GM12892 (cell line): ENCODE data around the gene MBNL3. TPM values are rescaled to one million over a fixed set of nuclear protein-coding genes. Genes with fewer than 3 reads are reported as not detected.

Source experiments
- DNase-seq: peaks from one replicate; pipeline ENCODE4 v3.0.0; 2011; ENCODE audit not compliant: insufficient read length
- FAIRE-seq: peaks from 2 replicates; lab custom pipeline; 2011; peaks lifted over from hg19 to GRCh38; lab: Jason Lieb, UNC
- POLR2A ChIP-seq: IDR thresholded peaks from 2 replicates; pipeline ENCODE4 v1.6.1; 2011; ENCODE audit warnings: low read depth, low read length, control low read depth
- POLR2AphosphoS5 ChIP-seq: IDR thresholded peaks from 2 replicates; pipeline ENCODE4 v1.6.1; 2011; ENCODE audit warnings: low read depth, low read length, control low read depth
- TAF1 ChIP-seq: IDR thresholded peaks from 2 replicates; pipeline ENCODE4 v1.6.1; 2011; ENCODE audit warnings: low read depth, mild to moderate bottlenecking, control low read depth, low read length, borderline replicate concordance
- polyA plus RNA-seq: library from polyadenylated mRNA; unstranded; fragments of >200 nt; gene quantifications from one replicate; pipeline ENCODE4 v1.2.1, GENCODE V29; 2012; ENCODE audit warnings: missing spikeins, inconsistent platforms; ENCODE audit not compliant: missing spikeins

Gene MBNL3
- polyA plus RNA-seq: 9.0 TPM

DNA sequence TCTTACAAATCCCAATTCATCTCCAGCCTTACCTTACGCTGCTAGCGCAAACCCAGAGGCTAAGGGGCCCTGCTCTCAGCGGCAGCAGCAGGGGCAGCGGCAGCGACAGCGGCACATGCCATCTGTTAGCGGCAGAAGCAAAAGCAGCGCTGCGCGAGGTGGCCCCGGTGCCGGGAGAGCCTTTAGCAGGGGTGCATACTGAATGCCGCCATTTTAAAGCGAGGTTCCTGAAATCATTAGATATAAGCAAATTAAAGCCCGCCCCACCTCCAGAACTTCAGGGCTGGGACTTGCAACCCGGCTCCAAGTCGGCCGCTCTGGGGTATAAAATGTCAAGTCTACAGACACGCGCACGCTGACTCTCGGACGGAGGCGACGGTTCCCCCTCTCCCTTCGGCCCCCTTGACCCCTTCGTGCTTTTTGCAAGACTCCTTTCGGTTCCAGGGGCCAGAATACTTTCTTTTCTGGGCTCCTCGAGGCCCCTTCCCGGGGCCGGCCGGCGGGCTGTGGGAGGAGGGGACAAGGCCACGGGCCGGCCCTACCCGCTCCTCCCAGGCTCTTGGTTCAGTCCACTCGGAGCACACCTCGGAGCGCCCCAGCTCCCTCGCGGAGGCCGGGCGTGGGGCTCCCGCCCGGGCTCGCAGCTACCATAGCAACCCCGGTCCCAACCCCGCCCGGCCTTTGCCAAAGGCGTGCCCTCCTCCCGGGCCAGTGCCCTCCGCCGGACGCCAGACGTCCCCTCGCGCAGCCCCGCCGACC is at the start of gene MBNL3:
Gene MBNL3, minus strand, starts transcription at position 220 of the 759 bp plus-strand sequence. CDS start 49,427 bp downstream, outside the sequence.
- peak; percentile 15 for DNase-seq
- TF ChIP-seq POLR2A (peak; percentile 35; the same call in 1 of the 2 replicates), TAF1 (peak; percentile 44; the same call in 1 of the 2 replicates), POLR2AphosphoS5 (no peak)
- peak; percentile 78 for FAIRE-seq

- TF ChIP-seq POLR2AphosphoS5 (no peak), TAF1 (no peak), POLR2A (no peak)
- FAIRE-seq: no peak
- no peak for DNase-seq
Measured at GRCh38 chrX:132533409-132533808, 44.6 kb upstream of the MBNL3 start.

DNA sequence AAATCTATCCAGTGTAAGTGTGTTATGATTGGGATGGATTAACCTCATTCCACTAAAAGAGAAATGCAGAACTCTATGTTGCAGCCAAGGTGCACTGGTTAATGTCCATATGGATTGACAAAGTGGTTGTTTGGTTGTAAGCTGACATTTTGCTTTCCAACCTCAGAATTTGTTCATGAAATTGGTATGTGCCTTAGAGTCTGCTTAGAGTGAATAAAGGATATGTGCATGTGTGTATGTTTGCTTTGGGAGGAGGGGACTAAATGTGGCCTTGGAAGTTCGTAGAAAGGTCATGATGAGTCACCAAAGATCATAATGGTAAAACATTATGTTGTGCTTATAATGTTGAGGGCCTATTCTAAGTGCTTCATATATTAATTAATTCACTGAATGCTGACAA is 44.1 kb upstream of the MBNL3 start:
- no peak for TF ChIP-seq POLR2AphosphoS5
- no peak for TF ChIP-seq TAF1
- TF ChIP-seq POLR2A: no peak
- no peak for FAIRE-seq
- no peak for DNase-seq

DNA sequence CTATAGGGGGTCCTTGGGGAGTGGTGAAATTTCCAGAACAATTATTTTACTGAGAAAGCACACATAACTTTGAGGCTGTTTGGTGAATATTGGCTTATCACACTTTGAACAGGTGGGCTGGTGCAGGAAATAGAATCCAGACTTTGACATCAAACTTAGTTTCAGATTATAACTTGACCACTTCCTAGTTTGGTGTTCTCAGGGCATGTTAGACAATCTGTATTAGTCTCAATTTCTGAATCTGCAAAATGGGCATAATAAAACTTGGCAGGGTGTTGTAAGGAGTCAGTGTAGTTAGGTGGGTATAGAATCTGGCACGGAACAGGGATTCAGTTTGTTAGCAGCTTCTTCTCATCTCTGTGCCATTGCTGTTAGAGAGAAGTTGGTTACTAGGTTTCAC is 43.3 kb upstream of the MBNL3 start:
- FAIRE-seq (no peak), DNase-seq (no peak)
- TF ChIP-seq POLR2AphosphoS5 (no peak), TAF1 (no peak), POLR2A (no peak)

GRCh38 chrX:132520792-132521191 is 32.0 kb upstream of the MBNL3 start:
- DNase-seq (no peak), FAIRE-seq (no peak)
- no peak for TF ChIP-seq POLR2AphosphoS5
- no peak for TF ChIP-seq TAF1
- no peak for TF ChIP-seq POLR2A

GRCh38 chrX:132520213-132520612 is 31.4 kb upstream of the MBNL3 start:
- FAIRE-seq: no peak
- TF ChIP-seq POLR2A: no peak
- DNase-seq: no peak

DNA sequence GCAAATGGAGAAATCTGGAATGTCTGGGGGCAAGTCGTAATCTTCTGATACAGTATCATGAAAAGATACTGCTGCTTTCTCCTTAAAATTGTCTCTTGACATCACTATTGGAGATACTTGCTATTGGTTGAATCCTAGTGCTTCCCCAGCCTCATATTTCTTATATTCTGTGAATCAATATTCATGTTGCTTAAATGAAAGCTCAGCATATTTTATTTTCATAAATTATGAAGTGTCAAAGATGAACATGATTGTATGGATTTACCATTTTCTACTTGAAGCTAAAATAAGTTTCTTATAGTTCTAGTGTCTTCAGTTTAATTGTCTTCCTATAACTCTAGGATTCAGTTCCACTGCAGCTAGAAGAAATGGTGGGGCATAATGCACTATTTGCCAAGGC is 29.6 kb upstream of the MBNL3 start:
- no peak for TF ChIP-seq TAF1
- no peak for TF ChIP-seq POLR2AphosphoS5
- no peak for TF ChIP-seq POLR2A
- DNase-seq (no peak), FAIRE-seq (no peak)

DNA sequence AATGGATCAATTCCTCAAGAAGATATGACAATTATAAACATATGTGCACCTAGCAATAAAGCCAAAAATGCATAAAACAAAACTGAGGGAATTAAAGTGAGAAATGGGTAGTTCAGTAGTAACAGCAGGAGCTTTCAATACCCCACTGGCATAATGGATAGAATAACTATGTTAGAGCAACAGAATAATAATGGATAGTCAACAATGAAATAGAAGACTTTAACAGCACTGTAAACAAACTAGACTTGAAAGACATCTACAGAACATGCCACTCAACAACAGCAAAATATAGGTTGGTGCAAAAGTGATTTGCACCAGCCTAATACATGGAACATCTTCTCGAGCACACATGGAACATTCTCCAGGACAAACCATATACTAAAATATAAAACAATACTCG is 20.0 kb upstream of the MBNL3 start:
- no peak for TF ChIP-seq POLR2A
- no peak for TF ChIP-seq POLR2AphosphoS5
- no peak for TF ChIP-seq TAF1
- FAIRE-seq (no peak), DNase-seq (no peak)

- no peak for DNase-seq
- no peak for FAIRE-seq
- TF ChIP-seq TAF1: no peak
- TF ChIP-seq POLR2AphosphoS5: no peak
- no peak for TF ChIP-seq POLR2A
Measured at GRCh38 chrX:132505116-132505515, 16.3 kb upstream of the MBNL3 start.

DNA sequence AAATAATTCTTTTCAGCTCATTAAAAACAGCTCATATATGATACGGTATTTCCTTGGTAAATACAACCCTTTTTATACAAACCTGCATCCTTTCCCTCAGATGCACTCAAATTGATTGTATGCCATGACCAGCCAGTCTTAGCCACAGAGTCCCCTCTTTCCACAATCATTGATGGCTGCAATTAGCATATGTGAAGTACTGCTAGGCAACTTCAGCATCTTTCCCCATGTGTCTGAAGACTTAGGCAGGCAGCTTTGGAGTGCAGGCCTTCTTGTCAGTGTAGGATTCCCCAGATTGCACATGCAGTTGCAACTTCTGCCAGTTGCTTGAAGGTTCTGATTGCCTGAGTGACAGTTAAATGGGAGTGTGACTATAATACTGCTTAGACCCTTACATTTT is 15.6 kb upstream of the MBNL3 start:
- TF ChIP-seq POLR2A (no peak), TAF1 (no peak), POLR2AphosphoS5 (no peak)
- FAIRE-seq: no peak
- no peak for DNase-seq

- FAIRE-seq: no peak
- TF ChIP-seq POLR2AphosphoS5 (no peak), POLR2A (no peak), TAF1 (no peak)
Measured at GRCh38 chrX:132501606-132502005, 12.8 kb upstream of the MBNL3 start.

GRCh38 chrX:132497432-132497831 is 8.6 kb upstream of the MBNL3 start:
- FAIRE-seq (no peak), DNase-seq (no peak)
- no peak for TF ChIP-seq TAF1
- TF ChIP-seq POLR2A: no peak
- TF ChIP-seq POLR2AphosphoS5: no peak

More at GRCh38 chrX:132501606-132502005, 12.8 kb upstream of the MBNL3 start:
- DNase-seq: no peak

DNA sequence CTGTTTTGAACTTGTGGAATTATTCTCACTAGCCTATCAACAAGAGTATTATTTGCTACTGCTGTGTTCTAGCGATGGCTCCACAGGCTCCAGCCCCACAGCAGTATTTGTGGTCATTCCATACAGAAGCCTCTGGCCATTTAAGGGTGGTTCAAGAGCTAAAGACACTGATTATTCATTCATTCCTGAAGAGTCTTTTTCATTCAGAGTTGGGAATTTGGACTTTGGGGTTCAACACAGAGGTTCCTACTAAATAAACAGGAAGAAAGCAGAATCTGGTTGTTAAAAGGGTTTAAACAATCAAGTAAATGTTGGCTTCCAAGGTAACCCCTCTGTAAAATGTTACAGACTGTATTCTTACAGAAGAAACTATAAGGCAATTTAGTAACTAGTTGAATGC is 4.3 kb upstream of the MBNL3 start:
- no peak for TF ChIP-seq POLR2A
- TF ChIP-seq TAF1: no peak
- TF ChIP-seq POLR2AphosphoS5: no peak
- DNase-seq (no peak), FAIRE-seq (no peak)
